DMS53 treated with DMSO at 0.1 percent for 48 hours (cell line): Measurements from ENCODE around the gene PLXNA3.
A peak's percentile ranks its signal among the peaks of the same experiment; 100 is the strongest.

Source experiments
- DNase-seq: peaks from one replicate; lab custom pipeline; 2025; ENCODE audit not compliant: unreplicated experiment; lab: John Stamatoyannopoulos, UW

Gene PLXNA3

DNA sequence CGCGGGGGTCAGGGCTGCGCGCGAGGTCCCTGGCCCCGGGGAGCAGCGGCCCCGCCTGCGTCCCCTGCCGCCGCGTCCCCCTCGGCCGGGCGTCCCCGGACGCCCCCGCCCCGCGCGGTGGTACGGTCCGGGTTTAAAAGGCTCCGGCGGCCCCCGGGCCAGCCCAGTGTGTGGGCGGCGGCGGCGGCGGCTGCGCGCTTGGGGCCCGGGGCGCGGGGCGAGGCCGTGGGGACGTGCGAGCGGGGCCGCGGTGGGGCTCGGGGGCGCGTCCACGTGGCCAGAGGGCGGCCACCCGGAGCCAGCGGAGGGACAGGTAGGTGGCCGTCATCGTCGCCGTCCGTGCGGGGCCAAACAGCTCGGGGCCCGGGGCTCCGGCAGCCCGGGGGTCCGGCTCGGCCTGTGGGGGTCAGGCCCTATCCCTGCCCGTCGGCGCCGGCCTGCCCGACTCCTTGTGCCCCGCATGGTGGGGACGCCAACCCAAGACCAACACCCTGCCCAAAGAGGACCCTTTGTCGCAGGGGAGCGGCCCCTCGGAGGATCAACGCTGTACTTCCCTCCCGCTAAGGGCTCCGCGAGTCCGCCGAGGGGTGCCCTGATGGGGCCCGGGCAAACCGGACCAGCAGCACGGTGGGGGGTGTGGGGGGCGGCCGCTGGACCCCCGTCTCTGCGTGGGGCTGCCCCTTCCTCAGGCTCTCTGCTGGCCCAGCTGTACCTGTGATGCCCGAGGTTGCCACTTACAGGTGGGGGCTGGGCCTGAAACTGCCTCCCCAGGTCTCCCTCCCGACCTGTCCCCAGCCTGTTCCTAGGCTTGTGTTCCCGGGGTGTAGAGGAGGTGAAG lies at the start of gene PLXNA3:
PLXNA3 (plus strand) TSS at position 166 of the 838 bp plus-strand sequence. CDS start 1,903 bp downstream, outside the sequence.
- no peak for DNase-seq

DNA sequence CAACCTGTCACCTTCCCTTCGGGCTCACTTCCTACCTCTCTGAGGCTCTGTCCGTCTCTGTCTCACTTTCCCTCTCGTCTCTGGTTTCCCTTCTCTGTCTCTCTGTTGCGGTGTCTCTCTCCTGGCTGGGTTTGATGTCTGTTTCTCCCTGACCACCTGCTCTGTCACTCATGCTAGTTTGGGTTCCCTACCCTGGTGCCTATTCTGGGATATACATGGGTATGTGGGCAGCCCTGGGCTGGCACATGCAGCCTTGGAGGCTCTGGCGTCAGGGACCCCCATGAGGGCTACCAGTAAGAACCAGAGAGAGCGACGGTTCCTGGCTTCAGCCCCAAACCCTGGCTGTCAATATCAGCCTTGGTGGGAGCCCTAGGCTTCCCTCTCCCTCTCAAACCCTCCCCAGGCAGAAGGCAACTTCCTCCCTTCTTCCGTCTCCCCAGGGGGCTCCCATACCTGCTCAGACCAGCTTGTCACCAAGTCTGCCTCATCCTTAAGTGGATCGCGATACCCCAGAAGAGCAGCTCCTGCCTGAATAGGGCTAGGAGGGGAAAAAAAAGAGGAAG lies 49.3 kb upstream of the PLXNA3 start:
- no peak for DNase-seq

- no peak for DNase-seq
These were observed 48.7 kb upstream of the PLXNA3 start, which contains the start of gene DNASE1L1 for GRCh38 chrX:154409222-154409871. TSS of gene DNASE1L1 (minus strand) at chrX:154409254. CDS start at chrX:154405568, 3,686 bp downstream.

DNA sequence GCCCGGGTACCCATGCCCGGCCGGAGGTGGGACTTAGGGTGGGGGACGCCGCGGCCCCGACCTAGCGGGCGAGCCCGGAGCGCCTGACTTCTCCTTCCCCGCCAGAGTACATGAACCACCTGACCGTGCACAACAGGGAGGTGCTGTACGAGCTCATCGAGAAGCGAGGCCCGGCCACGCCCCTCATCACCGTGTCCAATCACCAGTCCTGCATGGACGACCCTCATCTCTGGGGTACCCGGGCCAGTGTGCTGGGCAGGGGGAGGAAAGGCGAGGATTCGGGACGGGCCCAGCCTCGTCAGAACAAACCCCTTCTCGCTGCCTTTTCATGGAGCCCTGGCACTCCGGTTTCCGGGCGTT lies 46.1 kb upstream of the PLXNA3 start:
- peak; percentile 17 for DNase-seq

GRCh38 chrX:154412468-154412867 lies 45.6 kb upstream of the PLXNA3 start:
- DNase-seq = no peak

- DNase-seq = no peak
These were observed 44.9 kb upstream of the PLXNA3 start for GRCh38 chrX:154413142-154413541.

DNA sequence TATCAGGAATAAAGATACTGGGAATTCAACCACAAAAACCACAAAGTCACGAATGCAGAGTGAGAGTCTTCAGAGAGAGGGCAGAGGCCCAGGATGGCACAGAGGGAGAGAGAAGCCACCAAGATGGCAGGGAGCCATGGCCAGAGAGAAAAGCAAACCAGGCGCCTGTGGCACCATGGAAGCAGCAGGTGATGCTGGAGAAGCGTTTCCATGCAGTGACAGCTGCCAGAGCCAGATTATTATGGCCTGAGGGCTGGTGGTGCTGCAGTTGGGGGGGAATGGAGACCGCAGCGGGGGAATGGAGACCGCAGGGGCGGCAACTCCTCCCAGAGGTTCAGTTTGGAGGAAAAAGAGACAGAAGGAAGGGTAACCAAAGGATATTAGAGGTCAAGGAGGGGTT lies 40.9 kb upstream of the PLXNA3 start:
- DNase-seq = no peak

DNA sequence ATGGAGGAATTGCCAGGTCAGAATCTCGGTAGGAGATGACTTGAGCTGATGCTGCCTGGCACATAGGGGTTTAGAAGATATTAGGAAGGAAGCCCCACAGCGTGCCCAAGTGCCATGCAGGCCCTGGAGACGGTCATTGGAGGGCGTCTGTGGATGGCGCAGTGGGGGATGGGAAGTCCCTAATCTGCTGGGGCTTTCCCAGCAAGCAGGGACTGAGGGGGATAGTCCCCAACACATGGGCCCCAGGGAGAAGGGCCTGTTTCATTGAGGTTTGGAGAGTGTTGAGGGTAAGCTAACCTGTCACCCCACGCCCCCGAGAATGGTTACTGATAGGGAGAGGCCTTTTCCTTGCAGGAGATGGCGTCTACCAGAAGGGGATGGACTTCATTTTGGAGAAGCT lies 38.9 kb upstream of the PLXNA3 start:
- DNase-seq = no peak

DNA sequence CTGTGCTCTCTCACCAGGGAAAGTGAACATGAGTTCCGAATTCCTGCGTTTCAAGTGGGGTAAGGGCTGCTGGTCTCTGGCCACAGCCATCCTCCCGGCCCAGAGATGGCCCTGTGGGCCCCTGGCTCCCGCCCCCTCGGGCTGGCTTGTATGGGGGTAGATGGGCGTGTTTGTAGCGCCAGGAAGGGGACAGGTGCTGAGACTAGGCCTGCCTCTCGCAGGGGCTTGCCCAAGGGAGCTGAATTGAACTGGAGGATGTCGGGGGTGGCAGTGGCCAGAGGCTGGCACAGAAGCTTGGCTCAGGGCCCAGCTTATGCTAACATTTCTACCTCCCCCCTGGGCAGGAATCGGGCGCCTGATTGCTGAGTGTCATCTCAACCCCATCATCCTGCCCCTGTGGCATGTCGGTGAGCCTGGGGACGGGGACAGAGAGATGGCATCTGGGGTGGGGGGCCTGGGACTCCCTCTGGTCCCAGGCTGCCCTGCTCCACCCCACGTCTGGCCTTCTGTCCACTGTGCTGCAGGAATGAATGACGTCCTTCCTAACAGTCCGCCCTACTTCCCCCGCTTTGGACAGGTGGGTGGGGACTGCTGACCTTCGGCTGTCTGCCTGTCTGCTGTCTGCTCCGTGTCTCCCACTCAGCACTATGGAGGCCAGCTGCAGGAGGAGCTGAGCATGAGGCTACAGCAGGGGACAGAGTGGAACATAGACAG lies 38.2 kb upstream of the PLXNA3 start:
- DNase-seq = no peak

- no peak for DNase-seq
These were observed 37.7 kb upstream of the PLXNA3 start for GRCh38 chrX:154420402-154420756.

- no peak for DNase-seq
These were observed 30.9 kb upstream of the PLXNA3 start for GRCh38 chrX:154426916-154427770.

GRCh38 chrX:154428176-154429171 lies 29.6 kb upstream of the PLXNA3 start, which contains the start of gene ATP6AP1:
TSS of gene ATP6AP1 (plus strand) at chrX:154428677. CDS start at chrX:154428693, 16 bp downstream.
- peak; percentile 88 for DNase-seq

- no peak for DNase-seq
These were observed 28.4 kb upstream of the PLXNA3 start for GRCh38 chrX:154429711-154430110.

GRCh38 chrX:154430479-154430878 lies 27.6 kb upstream of the PLXNA3 start:
- DNase-seq = no peak

DNA sequence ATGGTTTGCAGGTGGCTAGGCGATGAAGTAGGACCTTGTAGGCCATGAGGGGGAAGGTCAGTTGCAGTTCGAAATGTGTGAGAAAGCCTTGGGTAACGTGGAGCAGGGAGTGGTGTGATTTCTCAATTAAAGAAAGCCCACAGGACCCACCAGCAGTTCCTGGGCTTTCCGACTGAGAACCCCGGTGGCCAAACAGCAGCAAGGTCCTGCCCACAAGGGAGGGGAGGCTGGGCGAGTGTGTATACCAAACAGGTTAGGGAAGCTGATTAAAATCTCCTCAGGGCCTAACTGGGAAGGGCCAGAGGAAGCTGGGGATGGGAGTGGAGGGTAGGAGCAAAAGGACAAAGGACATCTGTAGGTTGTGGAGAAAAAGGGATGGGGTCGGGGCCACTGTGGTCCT lies 27.2 kb upstream of the PLXNA3 start:
- no peak for DNase-seq

DNA sequence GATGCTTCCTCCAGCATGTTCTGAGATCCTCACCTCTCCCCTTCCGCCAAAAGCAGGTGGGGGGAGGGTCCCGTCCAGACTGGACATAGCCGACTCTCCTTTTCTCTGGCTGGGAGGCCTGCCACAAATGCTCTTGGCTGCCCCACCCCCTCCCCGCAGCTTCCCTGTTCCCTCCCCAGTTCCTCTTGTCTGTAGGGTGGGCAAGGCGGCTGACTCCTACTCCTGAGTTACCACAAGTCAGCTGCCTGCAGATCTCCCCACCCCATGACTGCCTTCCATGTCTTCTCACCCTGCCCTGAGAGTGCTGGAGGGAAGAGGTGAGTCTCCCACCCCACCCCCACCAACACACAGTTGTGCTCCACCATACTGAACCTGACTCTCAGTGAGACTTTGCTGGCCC lies 26.7 kb upstream of the PLXNA3 start:
- no peak for DNase-seq

DNA sequence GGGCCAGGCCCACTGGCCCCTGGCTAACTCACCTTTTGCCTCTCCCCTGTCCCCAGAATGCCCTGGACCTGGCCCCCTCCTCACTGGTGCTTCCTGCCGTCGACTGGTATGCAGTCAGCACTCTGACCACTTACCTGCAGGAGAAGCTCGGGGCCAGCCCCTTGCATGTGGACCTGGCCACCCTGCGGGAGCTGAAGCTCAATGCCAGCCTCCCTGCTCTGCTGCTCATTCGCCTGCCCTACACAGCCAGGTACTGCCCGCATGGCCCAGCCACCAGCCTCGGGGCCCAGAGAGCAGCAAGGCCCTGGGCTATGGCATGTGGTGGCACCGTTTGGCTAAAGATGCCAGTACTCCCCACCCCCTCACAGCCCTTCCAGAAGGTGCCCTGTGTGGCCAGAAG lies 25.9 kb upstream of the PLXNA3 start:
- no peak for DNase-seq

DNA sequence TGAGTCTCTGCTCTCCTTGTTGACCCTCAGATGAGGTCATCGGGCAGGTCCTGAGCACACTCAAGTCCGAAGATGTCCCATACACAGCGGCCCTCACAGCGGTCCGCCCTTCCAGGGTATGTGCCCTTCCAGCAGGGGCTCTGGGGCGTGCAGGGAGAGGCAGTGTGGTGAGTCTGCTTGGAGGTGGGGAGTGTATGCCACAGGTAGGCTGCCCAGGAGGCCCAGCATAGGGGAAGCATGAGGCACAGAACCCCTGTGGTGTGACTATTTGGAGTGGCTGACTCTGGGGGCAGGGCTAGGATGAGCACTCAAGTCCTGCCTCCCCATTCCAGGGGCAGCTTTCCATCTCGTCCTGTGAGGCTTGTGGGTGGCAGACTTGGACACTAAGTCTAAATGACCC lies 24.5 kb upstream of the PLXNA3 start:
- no peak for DNase-seq
